Smooth muscle cell (in vitro differentiated cells): ENCODE results near the gene AMN1. TPM values are rescaled to one million over a fixed set of nuclear protein-coding genes. Genes with fewer than 3 reads are reported as not detected.

Experiments
- DNase-seq: peaks from one replicate; lab custom pipeline; 2025; ENCODE audit not compliant: unreplicated experiment; lab: John Stamatoyannopoulos, UW
- H2AFZ ChIP-seq: fragments of 200-600 bp; sonication (generic); 2 replicates; pipeline ENCODE4 v1.6.0; 2016; ENCODE audit warnings: antibody characterized with exemption, low read depth, mild to moderate bottlenecking
- H3F3A ChIP-seq: fragments of 200-600 bp; sonication (generic); 2 replicates; pipeline ENCODE4 v1.6.0; 2017; ENCODE audit warnings: antibody characterized with exemption, low read depth
- H3K27ac ChIP-seq: fragments of 200-600 bp; sonication (generic); 2 replicates; pipeline ENCODE4 v1.5.1; 2016; ENCODE audit warnings: low read depth, mild to moderate bottlenecking
- H3K27me3 ChIP-seq: fragments of 200-600 bp; sonication (generic); 2 replicates; pipeline ENCODE4 v1.6.1; 2016; ENCODE audit warnings: low read depth, mild to moderate bottlenecking
- H3K36me3 ChIP-seq: fragments of 200-600 bp; sonication (generic); 2 replicates; pipeline ENCODE4 v1.5.1; 2016; ENCODE audit warnings: low read depth
- H3K4me1 ChIP-seq: fragments of 200-600 bp; sonication (generic); 2 replicates; pipeline ENCODE4 v1.5.1; 2016; ENCODE audit warnings: low read depth
- H3K4me2 ChIP-seq: fragments of 200-600 bp; sonication (generic); 2 replicates; pipeline ENCODE4 v1.6.0; 2016; ENCODE audit warnings: mild to moderate bottlenecking
- H3K4me3 ChIP-seq: fragments of 200-600 bp; sonication (generic); 2 replicates; pipeline ENCODE4 v1.5.1; 2016; ENCODE audit warnings: mild to moderate bottlenecking
- H3K79me2 ChIP-seq: fragments of 200-600 bp; sonication (generic); 2 replicates; pipeline ENCODE4 v1.6.0; 2016; ENCODE audit warnings: low read depth, mild to moderate bottlenecking
- H3K9ac ChIP-seq: fragments of 200-600 bp; sonication (generic); 2 replicates; pipeline ENCODE4 v1.6.0; 2016; ENCODE audit warnings: low read depth
- H3K9me3 ChIP-seq: fragments of 200-600 bp; sonication (generic); replicated peaks from 2 replicates; pipeline ENCODE4 v1.5.1; 2016; ENCODE audit warnings: low read depth
- H4K20me1 ChIP-seq: fragments of 200-600 bp; sonication (generic); 2 replicates; pipeline ENCODE4 v1.6.0; 2016; ENCODE audit warnings: low read depth
- WGBS: methylation state at CpG from one replicate; pipeline ENCODE4 v1.1.7; 2016; ENCODE audit warnings: low lambda C conversion rate; 5-methylcytosine and 5-hydroxymethylcytosine counted together
- polyA plus RNA-seq: library from polyadenylated mRNA; unstranded; fragments of >200 nt; fragmentation: Nextera tagmentation; extraction: Ambion mirVana; gene quantifications from 2 replicates; pipeline ENCODE4 v1.2.1, GENCODE V29; 2016
- total RNA-seq: library from RNA; depleted of rRNA; stranded (reverse); fragments of >200 nt; gene quantifications from 2 replicates; pipeline ENCODE4 v1.2.3, GENCODE V29; 2014
- TF ChIP-seq, protein P1 (sequence below): fragments of 200-600 bp; sonication (generic); IDR thresholded peaks from 2 replicates; pipeline ENCODE4 v1.5.1; 2017; ENCODE audit warnings: borderline replicate concordance, mild to moderate bottlenecking, antibody characterized with exemption; ENCODE audit not compliant: insufficient read depth, poor library complexity, severe bottlenecking

AMN1 gene
- total and polyA plus RNA-seq, 2 experiments from 2014 or later = 7.3 to 12.0 TPM

DNA sequence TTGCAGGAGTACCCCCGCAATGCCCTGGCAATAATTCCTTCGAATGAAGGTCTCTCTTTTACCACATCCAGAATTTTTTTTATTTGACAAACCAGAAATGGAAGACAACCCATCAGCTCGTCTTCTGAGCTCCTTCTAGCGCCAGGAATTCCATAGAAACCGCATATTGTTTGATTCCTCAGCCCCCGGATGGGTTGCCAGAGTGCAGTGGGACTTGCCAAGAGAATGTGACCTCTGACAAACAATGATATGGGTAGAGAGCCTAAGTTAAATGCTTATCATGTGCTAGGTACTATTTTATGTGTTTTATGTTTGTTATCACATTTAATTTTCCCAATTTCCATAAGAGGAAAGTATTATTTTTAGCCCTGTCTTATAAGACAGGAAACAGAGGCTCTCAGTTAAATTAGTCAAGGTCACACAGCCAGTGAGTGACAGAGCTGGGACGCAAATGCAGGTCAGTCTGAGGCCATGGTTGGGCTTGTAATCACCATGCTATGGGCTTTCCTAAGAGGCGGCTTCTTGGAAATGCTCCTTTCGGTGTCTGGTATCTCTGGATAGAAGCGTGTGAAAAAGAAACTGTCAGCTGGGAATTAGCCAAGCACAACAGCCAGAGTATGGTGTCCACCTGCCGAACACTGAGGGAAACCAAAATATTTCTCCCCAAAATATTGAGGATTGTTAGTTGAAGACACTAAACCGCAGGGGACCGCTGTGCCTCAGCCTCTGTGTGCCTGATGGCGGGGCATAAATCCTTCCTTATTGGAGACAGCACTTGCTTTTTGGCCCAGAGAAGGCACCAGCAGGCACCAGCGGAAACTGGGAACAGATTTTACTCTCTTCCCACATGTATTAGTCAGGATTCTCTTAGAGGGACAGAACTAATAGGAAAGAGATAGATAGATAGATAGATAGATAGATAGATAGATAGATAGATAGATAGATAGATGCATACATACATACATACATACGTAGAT, 98.8 kb downstream of the AMN1 start:
- 64% methylated on average over 16 of the region's 16 CpGs for WGBS
- no peaks in the 10 kb centered on the region for H3K79me2 ChIP-seq
- H3F3A ChIP-seq = no peaks in the 10 kb centered on the region
- no peak for DNase-seq
- no peaks in the 10 kb centered on the region for H4K20me1 ChIP-seq
- no peaks in the 10 kb centered on the region for H3K27me3 ChIP-seq
- H3K4me3 ChIP-seq = no peak overlapping the region
- TF ChIP-seq, protein P1, sequence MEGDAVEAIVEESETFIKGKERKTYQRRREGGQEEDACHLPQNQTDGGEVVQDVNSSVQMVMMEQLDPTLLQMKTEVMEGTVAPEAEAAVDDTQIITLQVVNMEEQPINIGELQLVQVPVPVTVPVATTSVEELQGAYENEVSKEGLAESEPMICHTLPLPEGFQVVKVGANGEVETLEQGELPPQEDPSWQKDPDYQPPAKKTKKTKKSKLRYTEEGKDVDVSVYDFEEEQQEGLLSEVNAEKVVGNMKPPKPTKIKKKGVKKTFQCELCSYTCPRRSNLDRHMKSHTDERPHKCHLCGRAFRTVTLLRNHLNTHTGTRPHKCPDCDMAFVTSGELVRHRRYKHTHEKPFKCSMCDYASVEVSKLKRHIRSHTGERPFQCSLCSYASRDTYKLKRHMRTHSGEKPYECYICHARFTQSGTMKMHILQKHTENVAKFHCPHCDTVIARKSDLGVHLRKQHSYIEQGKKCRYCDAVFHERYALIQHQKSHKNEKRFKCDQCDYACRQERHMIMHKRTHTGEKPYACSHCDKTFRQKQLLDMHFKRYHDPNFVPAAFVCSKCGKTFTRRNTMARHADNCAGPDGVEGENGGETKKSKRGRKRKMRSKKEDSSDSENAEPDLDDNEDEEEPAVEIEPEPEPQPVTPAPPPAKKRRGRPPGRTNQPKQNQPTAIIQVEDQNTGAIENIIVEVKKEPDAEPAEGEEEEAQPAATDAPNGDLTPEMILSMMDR = no peak
- H3K36me3 ChIP-seq = no peaks in the 10 kb centered on the region
- H3K4me1 ChIP-seq = no peaks in the 10 kb centered on the region
- no peak overlapping the region for H3K27ac ChIP-seq
- H3K9ac ChIP-seq = no peak overlapping the region
- H3K4me2 ChIP-seq = no peak overlapping the region
- H3K9me3 ChIP-seq = no peaks in the 10 kb centered on the region
- H2AFZ ChIP-seq = no peak overlapping the region

DNA sequence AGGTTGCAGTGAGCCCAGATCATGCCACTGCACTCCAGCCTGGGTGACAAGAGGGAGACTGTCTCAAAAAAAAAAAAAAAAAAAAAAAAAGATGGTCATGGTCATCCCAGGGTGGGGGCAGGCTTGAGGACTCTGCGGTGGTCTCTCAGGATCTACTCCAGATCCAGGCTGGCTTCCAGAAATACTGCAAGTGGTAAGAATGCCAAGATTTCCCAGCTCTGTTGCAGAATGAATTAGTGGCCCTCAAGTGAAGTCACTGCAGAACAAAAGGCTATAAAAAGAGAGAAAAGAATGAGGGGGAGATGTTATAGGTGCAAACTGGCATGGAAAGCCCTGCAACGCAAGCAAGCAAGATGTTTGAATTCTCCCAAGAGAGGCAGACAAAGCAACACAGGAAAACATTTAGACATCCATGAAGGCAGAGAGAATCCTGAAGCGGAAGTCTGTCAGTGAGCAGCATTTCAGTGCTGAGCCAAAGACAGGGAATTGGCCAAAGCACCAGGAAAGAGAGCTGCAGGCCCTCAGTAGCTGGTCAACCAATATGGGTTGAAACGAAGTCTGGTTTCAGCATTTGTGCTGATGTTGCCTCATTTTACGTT, 101.3 kb downstream of the AMN1 start:
- no peak overlapping the region for H3K4me2 ChIP-seq
- WGBS = 90% methylated on average over 5 of the region's 5 CpGs
- TF ChIP-seq, protein P1 = no peak
- H3K27ac ChIP-seq = no peak overlapping the region
- no peaks in the 10 kb centered on the region for H4K20me1 ChIP-seq
- H3K79me2 ChIP-seq = no peaks in the 10 kb centered on the region
- no peaks in the 10 kb centered on the region for H3K9me3 ChIP-seq
- no peaks in the 10 kb centered on the region for H3F3A ChIP-seq
- H2AFZ ChIP-seq = no peak overlapping the region
- H3K27me3 ChIP-seq = no peaks in the 10 kb centered on the region
- no peak overlapping the region for H3K4me3 ChIP-seq
- H3K36me3 ChIP-seq = no peaks in the 10 kb centered on the region
- H3K4me1 ChIP-seq = no peaks in the 10 kb centered on the region
- H3K9ac ChIP-seq = no peak overlapping the region
- no peak for DNase-seq

DNA sequence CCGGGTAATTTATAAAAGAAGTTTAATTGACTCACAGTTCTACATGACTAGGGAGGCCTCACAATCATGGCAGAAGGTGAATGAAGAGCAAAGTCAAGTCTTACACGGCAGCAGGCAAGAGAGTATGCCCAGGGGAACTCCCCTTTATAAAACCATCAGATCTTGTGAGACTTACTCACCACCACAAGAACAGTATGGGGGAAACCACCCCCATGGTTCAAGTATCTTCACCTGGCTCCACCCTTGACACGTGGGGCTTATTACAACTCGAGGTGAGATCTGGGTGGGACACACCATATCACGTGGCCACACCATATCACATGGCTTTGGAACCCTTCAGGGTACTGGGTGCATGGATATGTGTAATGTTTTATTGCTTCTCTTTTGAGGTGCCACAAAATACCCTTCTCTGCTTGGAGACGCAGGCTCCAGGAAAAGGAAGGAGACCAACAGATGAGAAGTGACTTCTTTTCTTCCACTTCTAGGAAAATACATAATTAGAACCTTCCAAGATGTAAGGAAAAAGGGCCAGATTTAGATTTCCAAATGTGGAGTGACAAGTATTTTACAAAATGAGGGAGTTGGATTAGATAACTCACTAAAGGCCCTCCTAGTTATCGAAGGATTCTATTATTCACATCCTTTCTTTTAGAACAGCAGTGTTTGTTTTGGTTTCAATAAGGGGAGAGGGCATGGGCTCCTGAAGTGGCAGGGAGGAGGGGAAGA, 102.4 kb downstream of the AMN1 start:
- Histone ChIP-seq H3F3A (no peaks in the 10 kb centered on the region), H3K9ac (no peak overlapping the region), H4K20me1 (no peaks in the 10 kb centered on the region), H3K79me2 (no peaks in the 10 kb centered on the region), H3K9me3 (no peaks in the 10 kb centered on the region), H3K27ac (no peak overlapping the region), H3K27me3 (no peaks in the 10 kb centered on the region), H3K4me2 (no peak overlapping the region), H3K4me3 (no peak overlapping the region), H2AFZ (no peak overlapping the region), H3K4me1 (no peaks in the 10 kb centered on the region), H3K36me3 (no peaks in the 10 kb centered on the region)
- TF ChIP-seq, protein P1 = no peak
- WGBS = 77% methylated on average over 7 of the region's 7 CpGs
- DNase-seq = no peak
